ENCODE data around the gene SEMA6D. TPM values are rescaled to one million over a fixed set of nuclear protein-coding genes. Genes with fewer than 3 reads are reported as not detected.

Gene SEMA6D
- total and polyA plus RNA-seq, 7 donors: 2.4 to 12.5 (median 6.4) TPM

GRCh38 chr15:47753591-47753990, 36.3 kb downstream of the SEMA6D start:
- intact Hi-C loops (cut with DNase I): no loop called here
- Histone ChIP-seq H3K4me3 (no peak overlapping the region), H3K4me1 (no peaks in the 10 kb centered on the region), H3K27me3 (no peaks in the 10 kb centered on the region), H3K9me3 (peaks cover 0 to 9% (median 3%) of the 10 kb centered on the region in 4 donors), H3K27ac (no peak overlapping the region), H3K36me3 (no peaks in the 10 kb centered on the region)
- 91 to 94% methylated on average over 4 of the region's 4 CpGs for WGBS, 2 donors
- TF ChIP-seq CTCF (IDR thresholded peaks at IDR 0.05) (no peak), POLR2A (IDR thresholded peaks at IDR 0.05) (no peak), EP300 (IDR thresholded peaks at IDR 0.05) (no peak), POLR2AphosphoS5 (IDR thresholded peaks at IDR 0.05) (no peak)
- no peak for DNase-seq

DNA sequence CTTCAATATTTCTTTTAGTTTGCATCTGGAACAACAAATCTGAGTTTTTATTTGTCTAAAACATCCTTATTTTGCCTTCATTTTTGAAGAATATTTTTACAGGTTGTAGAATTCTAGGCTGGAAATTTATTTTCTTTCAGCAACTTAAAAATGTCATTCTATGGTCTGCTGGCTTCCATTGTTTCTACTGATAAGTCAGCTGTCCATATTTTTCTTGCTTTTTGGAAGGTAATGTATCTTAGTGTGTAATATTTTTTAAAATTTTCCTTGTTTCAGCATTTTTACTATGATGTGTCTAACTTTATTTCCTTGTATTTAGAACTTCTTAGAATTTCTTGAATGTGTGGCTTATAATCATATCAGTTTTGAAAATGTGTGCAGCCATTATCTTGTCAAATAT, 37.0 kb downstream of the SEMA6D start:
- Histone ChIP-seq H3K4me1 (no peaks in the 10 kb centered on the region), H3K27me3 (no peaks in the 10 kb centered on the region), H3K4me3 (no peak overlapping the region), H3K36me3 (no peaks in the 10 kb centered on the region), H3K9me3 (peaks cover 0 to 9% (median 3%) of the 10 kb centered on the region in 4 donors), H3K27ac (no peak overlapping the region)
- intact Hi-C loops (cut with DNase I): no loop called here
- no peak for TF ChIP-seq EP300 (IDR thresholded peaks at IDR 0.05)
- TF ChIP-seq CTCF (IDR thresholded peaks at IDR 0.05): no peak
- TF ChIP-seq POLR2AphosphoS5 (IDR thresholded peaks at IDR 0.05): no peak
- TF ChIP-seq POLR2A (IDR thresholded peaks at IDR 0.05): no peak
- DNase-seq: no peak

DNA sequence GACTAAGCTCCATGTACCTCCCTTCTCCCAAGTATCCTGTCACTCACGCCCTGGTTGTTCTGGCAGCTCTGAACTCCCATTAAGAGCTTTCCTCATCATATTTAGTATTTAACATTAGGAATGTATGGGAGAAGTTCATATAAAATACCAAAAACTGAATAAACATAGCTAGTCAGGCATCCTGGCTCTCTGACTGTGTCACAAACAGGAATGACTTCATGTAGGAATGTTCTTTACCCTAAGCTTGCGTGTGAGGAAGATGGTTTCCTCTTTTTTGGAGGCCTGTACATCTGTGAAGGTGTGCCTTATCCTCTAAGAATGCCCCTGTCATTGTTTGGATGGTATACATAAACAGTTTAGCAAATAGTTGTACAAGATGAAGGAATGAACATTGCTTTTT, 38.6 kb downstream of the SEMA6D start:
- TF ChIP-seq EP300 (IDR thresholded peaks at IDR 0.05) (no peak), CTCF (IDR thresholded peaks at IDR 0.05) (no peak), POLR2A (IDR thresholded peaks at IDR 0.05) (no peak), POLR2AphosphoS5 (IDR thresholded peaks at IDR 0.05) (no peak)
- intact Hi-C loops (cut with DNase I): no loop called here
- 89 to 94% methylated on average over 2 of the region's 2 CpGs for WGBS, 2 donors

GRCh38 chr15:47756872-47757271, 39.6 kb downstream of the SEMA6D start:
- no peak for TF ChIP-seq POLR2AphosphoS5 (IDR thresholded peaks at IDR 0.05)
- no peak for TF ChIP-seq CTCF (IDR thresholded peaks at IDR 0.05)
- no peak for TF ChIP-seq EP300 (IDR thresholded peaks at IDR 0.05)
- no peak for TF ChIP-seq POLR2A (IDR thresholded peaks at IDR 0.05)
- no peaks in the 10 kb centered on the region for H3K27me3 ChIP-seq
- WGBS, 2 donors: 86 to 88% methylated on average over 2 of the region's 2 CpGs
- intact Hi-C loops (cut with DNase I): no loop called here
- peaks cover 0 to 9% (median 3%) of the 10 kb centered on the region in 4 donors for H3K9me3 ChIP-seq
- H3K36me3 ChIP-seq: peaks cover 0 to 2% (median 0%) of the 10 kb centered on the region in 4 donors
- no peak overlapping the region for H3K27ac ChIP-seq
- no peak for DNase-seq
- H3K4me1 ChIP-seq: no peaks in the 10 kb centered on the region
- H3K4me3 ChIP-seq: no peak overlapping the region

More for the DNA sequence above, 38.6 kb downstream of the SEMA6D start:
- Histone ChIP-seq H3K27ac (no peak overlapping the region), H3K4me1 (no peaks in the 10 kb centered on the region), H3K4me3 (no peak overlapping the region), H3K36me3 (no peaks in the 10 kb centered on the region), H3K27me3 (no peaks in the 10 kb centered on the region), H3K9me3 (peaks cover 0 to 9% (median 3%) of the 10 kb centered on the region in 4 donors)
- DNase-seq: no peak

DNA sequence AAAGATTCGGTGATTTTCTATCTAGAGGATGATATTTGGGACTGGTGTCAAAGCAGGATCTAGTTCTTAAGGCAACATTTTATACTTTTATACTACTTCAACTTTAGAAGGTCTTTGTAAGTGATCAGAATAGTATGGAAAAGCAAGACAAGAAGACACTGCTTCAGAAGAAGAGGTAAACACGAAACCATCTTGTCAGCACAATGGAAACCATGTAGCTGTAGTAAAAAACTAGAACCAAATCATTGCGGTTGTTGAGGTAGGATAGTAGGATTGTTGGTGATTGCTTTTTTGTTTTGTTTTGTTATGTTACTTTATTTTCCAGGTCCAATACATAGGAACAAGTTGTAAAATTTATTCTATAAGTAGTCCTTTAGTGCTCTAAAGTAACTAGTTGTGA, 40.0 kb downstream of the SEMA6D start:
- Histone ChIP-seq H3K9me3 (peaks cover 0 to 9% (median 3%) of the 10 kb centered on the region in 4 donors), H3K27ac (no peak overlapping the region), H3K4me1 (no peaks in the 10 kb centered on the region), H3K27me3 (no peaks in the 10 kb centered on the region), H3K36me3 (peaks cover 0 to 6% (median 0%) of the 10 kb centered on the region in 4 donors), H3K4me3 (no peak overlapping the region)
- TF ChIP-seq POLR2AphosphoS5 (IDR thresholded peaks at IDR 0.05): no peak
- no peak for TF ChIP-seq CTCF (IDR thresholded peaks at IDR 0.05)
- TF ChIP-seq POLR2A (IDR thresholded peaks at IDR 0.05): no peak
- TF ChIP-seq EP300 (IDR thresholded peaks at IDR 0.05): no peak
- no peak for DNase-seq
- intact Hi-C loops (cut with DNase I): no loop called here
- 63 to 71% methylated on average over 3 of the region's 3 CpGs for WGBS, 2 donors

Data from sigmoid colon (tissue), 7 donors.